ENCODE results near the gene FAM117A. TPM values are rescaled to one million over a fixed set of nuclear protein-coding genes. Genes with fewer than 3 reads are reported as not detected.

Gene FAM117A
- total RNA-seq, 1 donor from 2014 or later: 30.0 TPM

DNA sequence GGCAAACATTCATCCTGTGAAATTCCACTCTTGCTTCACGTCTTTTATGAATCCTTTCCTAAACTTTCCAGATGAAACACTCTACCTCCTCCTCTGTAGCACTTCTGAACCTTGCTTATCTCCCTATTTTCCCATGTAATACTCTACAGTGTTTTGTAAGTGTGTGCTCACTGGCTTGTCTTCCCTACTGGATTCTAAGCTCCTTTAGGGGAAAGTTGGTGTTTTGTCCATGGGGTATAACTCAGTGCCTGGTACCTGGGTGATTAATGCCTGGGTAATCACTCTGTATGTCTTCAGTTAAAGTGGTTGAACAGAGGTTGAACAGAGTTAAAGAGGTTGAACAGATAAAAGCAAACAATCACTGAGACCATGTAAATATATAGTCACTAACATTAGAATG, 20.7 kb upstream of the FAM117A start:
- Mint-ChIP-seq H3K36me3 (ENCODE audit: low read depth) (peaks cover 14% of the 10 kb centered on the region), H3K9me3 (no peaks in the 10 kb centered on the region), H3K27ac (no peak overlapping the region), H3K27me3 (no peaks in the 10 kb centered on the region), H3K4me1 (peaks cover 20% of the 10 kb centered on the region), H3K4me3 (no peak overlapping the region)
- ATAC-seq (ENCODE audit: low read depth) (no peak), DNase-seq (no peak)
- ChIA-PET POLR2A (interaction anchor here (0.5 to 2.5 kb wide), 2 partner anchors 60 to 76 kb away, joined by 3 to 9 read pairs; partner anchors contain the start of gene SLC35B1), CTCF (no interaction called here)
- intact Hi-C loops (cut with micrococcal nuclease): loop anchor here (5.0 kb wide), 1 partner anchor 592 kb away; no protein-coding TSS in a partner anchor
- TF ChIP-seq, protein P1, sequence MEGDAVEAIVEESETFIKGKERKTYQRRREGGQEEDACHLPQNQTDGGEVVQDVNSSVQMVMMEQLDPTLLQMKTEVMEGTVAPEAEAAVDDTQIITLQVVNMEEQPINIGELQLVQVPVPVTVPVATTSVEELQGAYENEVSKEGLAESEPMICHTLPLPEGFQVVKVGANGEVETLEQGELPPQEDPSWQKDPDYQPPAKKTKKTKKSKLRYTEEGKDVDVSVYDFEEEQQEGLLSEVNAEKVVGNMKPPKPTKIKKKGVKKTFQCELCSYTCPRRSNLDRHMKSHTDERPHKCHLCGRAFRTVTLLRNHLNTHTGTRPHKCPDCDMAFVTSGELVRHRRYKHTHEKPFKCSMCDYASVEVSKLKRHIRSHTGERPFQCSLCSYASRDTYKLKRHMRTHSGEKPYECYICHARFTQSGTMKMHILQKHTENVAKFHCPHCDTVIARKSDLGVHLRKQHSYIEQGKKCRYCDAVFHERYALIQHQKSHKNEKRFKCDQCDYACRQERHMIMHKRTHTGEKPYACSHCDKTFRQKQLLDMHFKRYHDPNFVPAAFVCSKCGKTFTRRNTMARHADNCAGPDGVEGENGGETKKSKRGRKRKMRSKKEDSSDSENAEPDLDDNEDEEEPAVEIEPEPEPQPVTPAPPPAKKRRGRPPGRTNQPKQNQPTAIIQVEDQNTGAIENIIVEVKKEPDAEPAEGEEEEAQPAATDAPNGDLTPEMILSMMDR (IDR thresholded peaks at IDR 0.05): no peak

DNA sequence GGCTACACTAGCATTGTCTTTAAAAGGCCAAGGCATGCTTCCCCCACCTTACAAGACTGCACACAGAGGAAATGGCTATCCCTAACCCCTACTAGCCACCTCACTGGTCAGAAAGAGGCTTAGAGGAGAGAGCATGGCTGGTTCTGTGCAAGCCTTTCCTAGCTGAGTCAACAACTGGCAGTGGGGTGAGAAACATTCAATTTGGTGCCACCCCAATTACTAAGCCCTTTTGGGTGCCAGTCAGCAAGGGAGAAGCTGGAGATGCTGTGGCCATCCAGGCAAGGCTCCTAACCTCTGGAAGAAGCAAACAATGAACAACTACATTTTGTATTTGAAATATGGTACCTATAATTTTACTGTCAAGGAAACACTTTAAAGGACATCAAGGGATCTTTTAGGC, 19.9 kb upstream of the FAM117A start:
- TF ChIP-seq, protein P1 (IDR thresholded peaks at IDR 0.05): no peak
- DNase-seq: no peak
- ChIA-PET CTCF (interaction anchor here (0.6 to 1.3 kb wide), 2 partner anchors 41 to 75 kb away, joined by 4 read pairs; no protein-coding TSS in a partner anchor), POLR2A (interaction anchor here (0.7 to 2.5 kb wide), 4 partner anchors 20 to 75 kb away, joined by 3 to 9 read pairs (median 3); partner anchors contain the start of genes FAM117A and SLC35B1)
- no peak overlapping the region for H3K4me3 Mint-ChIP-seq
- H3K27me3 Mint-ChIP-seq: no peaks in the 10 kb centered on the region
- no peak overlapping the region for H3K27ac Mint-ChIP-seq
- H3K36me3 Mint-ChIP-seq (ENCODE audit: low read depth): peaks cover 7% of the 10 kb centered on the region
- ATAC-seq (ENCODE audit: low read depth): no peak
- H3K4me1 Mint-ChIP-seq: peaks cover 14% of the 10 kb centered on the region
- intact Hi-C loops (cut with micrococcal nuclease): no loop called here
- no peaks in the 10 kb centered on the region for H3K9me3 Mint-ChIP-seq

GRCh38 chr17:49783071-49783715, 19.3 kb upstream of the FAM117A start:
- Mint-ChIP-seq H3K9me3 (no peaks in the 10 kb centered on the region), H3K27ac (no peak overlapping the region), H3K27me3 (no peaks in the 10 kb centered on the region), H3K4me1 (peaks cover 12% of the 10 kb centered on the region), H3K4me3 (no peak overlapping the region), H3K36me3 (ENCODE audit: low read depth) (peaks cover 2% of the 10 kb centered on the region)
- ChIA-PET CTCF (interaction anchor here (0.6 to 1.3 kb wide), 2 partner anchors 40 to 74 kb away, joined by 4 read pairs; no protein-coding TSS in a partner anchor), POLR2A (interaction anchor here (0.7 to 2.5 kb wide), 4 partner anchors 19 to 75 kb away, joined by 3 to 9 read pairs (median 3); partner anchors contain the start of genes FAM117A and SLC35B1)
- TF ChIP-seq, protein P1 (IDR thresholded peaks at IDR 0.05): no peak
- DNase-seq (no peak), ATAC-seq (ENCODE audit: low read depth) (no peak)
- intact Hi-C loops (cut with micrococcal nuclease): no loop called here

DNA sequence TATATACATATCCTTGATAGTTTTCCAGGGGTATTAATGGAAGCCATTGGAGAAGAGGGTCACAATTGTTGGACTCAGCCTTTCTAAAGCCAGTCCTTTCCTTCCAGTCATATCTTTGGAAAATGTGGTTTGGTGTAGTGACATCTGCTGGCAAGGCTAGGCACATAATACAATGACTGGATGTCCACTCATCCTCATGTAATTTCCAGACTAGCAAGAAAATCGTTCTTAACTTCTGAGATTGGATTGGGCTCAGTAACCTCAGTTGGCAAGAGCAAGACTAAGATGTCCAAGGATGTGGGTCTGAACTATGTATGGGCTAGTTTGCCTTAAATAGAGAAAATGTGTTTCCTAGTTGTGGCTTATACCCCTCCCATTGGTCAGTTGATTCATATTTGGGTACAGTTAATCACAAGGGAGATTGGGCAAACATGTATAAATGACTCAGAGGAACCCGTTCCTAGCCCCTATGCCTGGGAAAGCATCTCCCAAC, 15.9 kb upstream of the FAM117A start:
- Mint-ChIP-seq H3K36me3 (ENCODE audit: low read depth) (no peaks in the 10 kb centered on the region), H3K4me3 (no peak overlapping the region), H3K27ac (no peak overlapping the region), H3K4me1 (no peaks in the 10 kb centered on the region), H3K27me3 (no peaks in the 10 kb centered on the region), H3K9me3 (no peaks in the 10 kb centered on the region)
- ChIA-PET POLR2A (interaction anchor here (1.0 kb wide), 1 partner anchor 8 kb away, joined by 4 read pairs; the partner anchor contains the start of gene KAT7), CTCF (interaction anchor here (0.9 to 2.5 kb wide), 7 partner anchors 8 to 212 kb away, joined by 3 to 14 read pairs (median 3); partner anchors contain the start of genes FAM117A and SLC35B1)
- DNase-seq (no peak), ATAC-seq (ENCODE audit: low read depth) (no peak)
- TF ChIP-seq, protein P1 (IDR thresholded peaks at IDR 0.05): no peak
- intact Hi-C loops (cut with micrococcal nuclease): loop anchor here (1.0 to 2.0 kb wide), 2 partner anchors 71 to 211 kb away; no protein-coding TSS in a partner anchor
